Liver (tissue), 3 donors: ENCODE data around the gene TMEM238L.

Experiments used
- CTCF ChIP-seq: fragments of 150-350 bp; IDR thresholded peaks from 2 replicates; pipeline ENCODE4 v1.5.1; 2017; ENCODE audit warnings: improper control_type of control experiment, low read depth, low read length; ENCODE audit not compliant: missing input control
- GABPA ChIP-seq, 2 donors: IDR thresholded peaks in 1 of 2; conservative IDR thresholded peaks in 1 of 2; 2 replicates each; pipeline ENCODE4 v1.6.1; 2016; ENCODE audit warnings: antibody characterized with exemption in 2 of 2, mild to moderate bottlenecking in 1 of 2, moderate library complexity in 1 of 2
- RAD21 ChIP-seq, 2 donors: IDR thresholded peaks; 2 replicates each; pipeline ENCODE4 v1.6.1; 2016; ENCODE audit warnings: antibody characterized with exemption in 2 of 2, mild to moderate bottlenecking in 2 of 2
- donor health status: healthy.
- donor health status: healthy.

GRCh38 chr17:10792151-10792550, 11.7 kb downstream of the TMEM238L start:
- TF ChIP-seq CTCF, result no peak
- no peak for TF ChIP-seq GABPA (IDR thresholded peaks at IDR 0.05 in 1 of 2, conservative IDR thresholded peaks at IDR 0.05 in 1 of 2)
- TF ChIP-seq RAD21 (IDR thresholded peaks at IDR 0.05), result no peak
